ENCODE measurements around the gene SYTL1.

- TF ChIP-seq, protein P1, sequence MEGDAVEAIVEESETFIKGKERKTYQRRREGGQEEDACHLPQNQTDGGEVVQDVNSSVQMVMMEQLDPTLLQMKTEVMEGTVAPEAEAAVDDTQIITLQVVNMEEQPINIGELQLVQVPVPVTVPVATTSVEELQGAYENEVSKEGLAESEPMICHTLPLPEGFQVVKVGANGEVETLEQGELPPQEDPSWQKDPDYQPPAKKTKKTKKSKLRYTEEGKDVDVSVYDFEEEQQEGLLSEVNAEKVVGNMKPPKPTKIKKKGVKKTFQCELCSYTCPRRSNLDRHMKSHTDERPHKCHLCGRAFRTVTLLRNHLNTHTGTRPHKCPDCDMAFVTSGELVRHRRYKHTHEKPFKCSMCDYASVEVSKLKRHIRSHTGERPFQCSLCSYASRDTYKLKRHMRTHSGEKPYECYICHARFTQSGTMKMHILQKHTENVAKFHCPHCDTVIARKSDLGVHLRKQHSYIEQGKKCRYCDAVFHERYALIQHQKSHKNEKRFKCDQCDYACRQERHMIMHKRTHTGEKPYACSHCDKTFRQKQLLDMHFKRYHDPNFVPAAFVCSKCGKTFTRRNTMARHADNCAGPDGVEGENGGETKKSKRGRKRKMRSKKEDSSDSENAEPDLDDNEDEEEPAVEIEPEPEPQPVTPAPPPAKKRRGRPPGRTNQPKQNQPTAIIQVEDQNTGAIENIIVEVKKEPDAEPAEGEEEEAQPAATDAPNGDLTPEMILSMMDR (IDR thresholded peaks at IDR 0.05; ENCODE audit: borderline replicate concordance, extremely low read depth, low read length, poor library complexity, severe bottlenecking) = no peak
- TF ChIP-seq EZH2 (IDR thresholded peaks at IDR 0.05; ENCODE audit: borderline replicate concordance, low read depth, low read length, severe bottlenecking) = no peak
These were observed 3.1 kb upstream of the SYTL1 start for GRCh38 chr1:27338751-27339150.
